H1 (cell line): Measurements from ENCODE around the gene ARID1B. TPM values are rescaled to one million over a fixed set of nuclear protein-coding genes. Genes with fewer than 3 reads are reported as not detected.

Experiments used
- CTCF ChIA-PET: fragments of 300-600 bp; sonication (Branson Sonifier 250); formaldehyde crosslinking; loops from one replicate; lab custom pipeline; 2021; ENCODE audit not compliant: partially characterized antibody; lab: Charles Lee
- POLR2A ChIA-PET: fragments of 300-600 bp; sonication (Branson Sonifier 250); formaldehyde crosslinking; loops from one replicate; lab custom pipeline; 2021; ENCODE audit warnings: inconsistent platforms; ENCODE audit not compliant: partially characterized antibody; lab: Charles Lee
- DNase-seq, 2 experiments: peaks; one replicate each; pipeline versions ENCODE4 v3.0.0 to v3.0.0-alpha.2; 2010 to 2022; ENCODE audit warnings: low spot score in 2 of 2, low read depth in 1 of 2, mixed read lengths in 1 of 2
- FAIRE-seq: peaks from 2 replicates; lab custom pipeline; 2011; peaks lifted over from hg19 to GRCh38; lab: Jason Lieb, UNC
- H2AFZ ChIP-seq: 2 replicates; pipeline ENCODE4 v1.8.1; 2012; ENCODE audit warnings: low read length, inconsistent platforms
- H2AK5ac ChIP-seq: 2 replicates; pipeline ENCODE4 v1.6.1; 2013; ENCODE audit warnings: low read depth, low read length
- H2BK120ac ChIP-seq: replicated peaks from 2 replicates; pipeline ENCODE3; 2013; ENCODE audit warnings: low read depth, low read length, inconsistent platforms
- H2BK12ac ChIP-seq: 2 replicates; pipeline ENCODE4 v1.6.1; 2013; ENCODE audit warnings: low read depth, low read length
- H2BK15ac ChIP-seq: 2 replicates; pipeline ENCODE4 v1.6.1; 2013; ENCODE audit warnings: low read length
- H2BK20ac ChIP-seq: 2 replicates; pipeline ENCODE4 v1.6.1; 2013; ENCODE audit warnings: low read length
- H2BK5ac ChIP-seq: 2 replicates; pipeline ENCODE4 v1.6.1; 2013; ENCODE audit warnings: low read depth, low read length
- H3K14ac ChIP-seq: 2 replicates; pipeline ENCODE4 v1.6.1; 2013; ENCODE audit warnings: inconsistent platforms; ENCODE audit not compliant: insufficient read length
- H3K18ac ChIP-seq: 2 replicates; pipeline ENCODE4 v1.6.1; 2013; ENCODE audit warnings: low read length; ENCODE audit errors: extremely low read depth
- H3K23ac ChIP-seq: 2 replicates; pipeline ENCODE4 v1.6.1; 2013; ENCODE audit warnings: inconsistent platforms; ENCODE audit not compliant: insufficient read length
- H3K23me2 ChIP-seq: 2 replicates; pipeline ENCODE4 v1.6.1; 2013; ENCODE audit warnings: low read depth, low read length
- H3K27ac ChIP-seq: 2 replicates; pipeline ENCODE4 v1.6.1; 2011; ENCODE audit warnings: low read depth, low read length, inconsistent platforms
- H3K27me3 ChIP-seq, 4 experiments: replicated peaks in 1 of 4; 1 replicate in 1 of 4; 2 replicates in 3 of 4; pipeline versions ENCODE4 v1.6.1 to v1.8.1; 2011 to 2013; ENCODE audit warnings: low read length in 3 of 4, mild to moderate bottlenecking in 3 of 4, inconsistent platforms in 2 of 4, mixed read lengths in 2 of 4, moderate library complexity in 1 of 4; ENCODE audit not compliant: control insufficient read depth in 3 of 4, insufficient read depth in 3 of 4; ENCODE audit errors: extremely low read depth in 1 of 4
- H3K36me3 ChIP-seq, 4 experiments: 2 replicates each; pipeline versions ENCODE4 v1.6.1 to v1.8.1; 2011 to 2013; ENCODE audit warnings: mild to moderate bottlenecking in 4 of 4, low read length in 3 of 4, moderate library complexity in 2 of 4, control low read depth in 1 of 4, inconsistent platforms in 1 of 4; ENCODE audit not compliant: insufficient read depth in 4 of 4, control insufficient read depth in 2 of 4
- H3K4ac ChIP-seq: replicated peaks from 2 replicates; pipeline ENCODE3; 2013; ENCODE audit warnings: low read length, low read depth, mixed read lengths, inconsistent platforms; ENCODE audit not compliant: insufficient read length
- H3K4me1 ChIP-seq, 4 experiments: replicated peaks in 1 of 4; 1 replicate in 1 of 4; 2 replicates in 3 of 4; pipeline versions ENCODE4 v1.6.1 to v1.8.1; 2011 to 2013; ENCODE audit warnings: low read length in 3 of 4, inconsistent platforms in 2 of 4, mixed read lengths in 1 of 4; ENCODE audit not compliant: insufficient read depth in 4 of 4, control insufficient read depth in 3 of 4
- H3K4me2 ChIP-seq, 2 experiments: 2 replicates each; pipeline versions ENCODE4 v1.6.1 to v1.8.1; 2011 to 2013; ENCODE audit warnings: low read depth in 2 of 2, low read length in 2 of 2, control low read depth in 1 of 2, inconsistent platforms in 1 of 2, mild to moderate bottlenecking in 1 of 2; ENCODE audit not compliant: insufficient read depth in 1 of 2
- H3K4me3 ChIP-seq, 4 experiments: fragments of 200-600, 300-600 bp in 1 of 4; sonication (generic), shearing (Covaris generic), sonication (Bioruptor Twin) in 1 of 4; 2 replicates each; pipeline versions ENCODE4 v1.5.1 to v1.8.1; 2011 to 2016; ENCODE audit warnings: low read length in 4 of 4, low read depth in 3 of 4, control low read depth in 2 of 4, inconsistent platforms in 2 of 4, mild to moderate bottlenecking in 2 of 4, mixed read lengths in 1 of 4, moderate library complexity in 1 of 4; ENCODE audit not compliant: insufficient read depth in 2 of 4; ENCODE audit errors: extremely low read depth in 1 of 4
- H3K56ac ChIP-seq: replicated peaks from 2 replicates; pipeline ENCODE3; 2013; ENCODE audit warnings: low read depth, mild to moderate bottlenecking, mixed read lengths, low read length, inconsistent platforms; ENCODE audit not compliant: insufficient read length
- H3K79me1 ChIP-seq: 2 replicates; pipeline ENCODE4 v1.6.1; 2013; ENCODE audit warnings: low read depth, low read length, control low read depth
- H3K79me2 ChIP-seq, 2 experiments: 2 replicates each; pipeline versions ENCODE4 v1.6.1 to v1.8.1; 2012 to 2013; ENCODE audit warnings: low read length in 2 of 2, mild to moderate bottlenecking in 2 of 2, inconsistent platforms in 1 of 2; ENCODE audit not compliant: insufficient read depth in 2 of 2, control insufficient read depth in 1 of 2
- H3K9ac ChIP-seq, 4 experiments: replicated peaks in 1 of 4; 1 replicate in 1 of 4; 2 replicates in 3 of 4; pipeline versions ENCODE4 v1.6.1 to v1.8.1; 2011 to 2013; ENCODE audit warnings: low read depth in 3 of 4, low read length in 3 of 4, control low read depth in 2 of 4, mild to moderate bottlenecking in 2 of 4, moderate library complexity in 2 of 4, inconsistent platforms in 1 of 4; ENCODE audit errors: extremely low read depth in 1 of 4
- H3K9me3 ChIP-seq, 2 experiments: 2 replicates each; pipeline versions ENCODE4 v1.6.1 to v1.8.1; 2012 to 2013; ENCODE audit warnings: mild to moderate bottlenecking in 2 of 2, moderate library complexity in 2 of 2, control low read depth in 1 of 2, inconsistent platforms in 1 of 2, low read depth in 1 of 2, low read length in 1 of 2, mixed read lengths in 1 of 2; ENCODE audit not compliant: insufficient read depth in 2 of 2
- H4K20me1 ChIP-seq, 2 experiments: replicated peaks in 1 of 2; 2 replicates each; pipeline versions ENCODE3 to v1.8.1; 2011 to 2013; ENCODE audit warnings: inconsistent platforms in 2 of 2, low read length in 2 of 2, mild to moderate bottlenecking in 1 of 2; ENCODE audit not compliant: insufficient read depth in 2 of 2, control insufficient read depth in 1 of 2
- H4K5ac ChIP-seq: 2 replicates; pipeline ENCODE4 v1.6.1; 2013; ENCODE audit warnings: low read length, low read depth, mixed read lengths, inconsistent platforms; ENCODE audit not compliant: insufficient read length
- H4K8ac ChIP-seq: 2 replicates; pipeline ENCODE4 v1.8.0; 2013; ENCODE audit warnings: mild to moderate bottlenecking, moderate library complexity, low read length, inconsistent platforms; ENCODE audit not compliant: insufficient read depth; ENCODE audit errors: extremely low read depth
- H4K91ac ChIP-seq: replicated peaks from 2 replicates; pipeline ENCODE3; 2013; ENCODE audit warnings: low read length, mixed read lengths, inconsistent platforms; ENCODE audit not compliant: insufficient read length
- CHD1 ChIP-seq: IDR thresholded peaks from 2 replicates; pipeline ENCODE4 v1.6.1; 2012; ENCODE audit warnings: low read depth, low read length, improper control_type of control experiment
- KDM4A ChIP-seq: IDR thresholded peaks from one replicate; pipeline ENCODE4 v1.7.1; 2012; ENCODE audit warnings: low read depth, mild to moderate bottlenecking, moderate library complexity, low read length, inconsistent platforms; ENCODE audit not compliant: severe bottlenecking
- MAX ChIP-seq: IDR thresholded peaks from 2 replicates; pipeline ENCODE4 v1.6.1; 2012; ENCODE audit warnings: inconsistent platforms
- SAP30 ChIP-seq: fragments of 300-600 bp; sonication (generic); IDR thresholded peaks from 2 replicates; pipeline ENCODE4 v1.7.1; 2012; ENCODE audit warnings: low read length, moderate library complexity, mild to moderate bottlenecking, inconsistent platforms; ENCODE audit not compliant: insufficient read depth, insufficient replicate concordance
- SUZ12 ChIP-seq: fragments of 200-600 bp; sonication (generic); IDR thresholded peaks from 2 replicates; pipeline ENCODE4 v1.6.1; 2012; ENCODE audit warnings: mild to moderate bottlenecking, inconsistent platforms, low read length, moderate library complexity, mixed read lengths
- WGBS, 2 experiments: shearing (Covaris generic) in 1 of 2; methylation state at CpG; one replicate each; pipeline versions ENCODE4 v1.1.6 to v1.1.7; 2013 to 2015; ENCODE audit warnings: low lambda C conversion rate in 2 of 2, mixed read lengths in 2 of 2, inconsistent platforms in 1 of 2, low coverage in 1 of 2, missing lambda C conversion rate in 1 of 2; ENCODE audit not compliant: insufficient replicate concordance in 2 of 2, insufficient coverage in 1 of 2, insufficient read length in 1 of 2; ENCODE audit errors: extremely low coverage in 1 of 2, missing lambda C conversion rate in 1 of 2; 5-methylcytosine and 5-hydroxymethylcytosine counted together
- polyA plus RNA-seq, 7 experiments: library from polyadenylated mRNA; depleted of rRNA in 3 of 7; stranded (reverse) in 5 of 7; unstranded in 2 of 7; fragments of >200 nt in 5 of 7; fragments of 200-250 nt in 2 of 7; gene quantifications; 1 replicate in 5 of 7; 2 replicates in 1 of 7; 4 replicates in 1 of 7; pipeline versions ENCODE4 v1.2.1 to v1.2.3, GENCODE V29; 2011 to 2013; ENCODE audit warnings: missing spikeins in 2 of 7, mixed read lengths in 2 of 7
- total RNA-seq: library from RNA; stranded (reverse); fragmentation: NEBNext Ultra II Directional; extraction: Animal tissue kit (Norgen Biotek cat#: 25700); gene quantifications from 2 replicates; pipeline ENCODE4 v1.2.1, GENCODE V29; 2021

The ARID1B gene
- total and polyA plus RNA-seq, 2 of the 8 experiments (the other 6 are each of a cell fraction or from before 2014, with no cell fraction given) = 24.3 to 70.3 TPM

DNA sequence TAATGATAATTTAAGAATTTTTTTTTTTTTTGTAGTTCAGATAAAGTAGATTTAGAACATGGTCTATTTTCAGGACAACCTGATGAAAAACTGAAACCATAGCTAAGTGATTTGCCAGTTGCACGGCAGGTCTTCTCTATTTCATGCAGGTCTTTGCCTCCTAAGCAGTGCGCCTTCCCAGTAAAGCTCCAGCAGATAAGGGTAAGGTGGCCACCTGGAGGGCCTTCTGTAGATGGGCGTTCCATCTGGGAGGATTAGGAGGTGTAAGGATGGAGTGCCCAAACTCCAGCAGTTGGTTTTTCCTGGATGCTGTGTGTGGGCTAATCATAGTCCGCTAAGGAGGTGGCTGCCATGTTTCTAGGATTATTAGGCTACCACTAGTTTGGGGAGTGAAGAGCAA, 107.1 kb downstream of the ARID1B start:
- WGBS, 2 experiments = 90% methylated on average over 4 of the region's 4 CpGs; no CpG with 5 or more reads in 1 of the 2 experiments
- H2BK15ac ChIP-seq = no peak overlapping the region
- peaks cover 0 to 98% of the 10 kb centered on the region in 2 experiments; a peak in 3 of 4 replicates for H3K79me2 ChIP-seq
- H2BK5ac ChIP-seq = no peak overlapping the region
- no peak overlapping the region for H3K23ac ChIP-seq
- CTCF ChIA-PET = interaction anchor here (0.6 to 2.9 kb wide), 9 partner anchors 9 to 202 kb away, joined by 3 to 11 read pairs (median 3); no protein-coding TSS in a partner anchor
- no peak for TF ChIP-seq MAX
- no peak for TF ChIP-seq KDM4A
- TF ChIP-seq CHD1 = no peak
- no peak for TF ChIP-seq SUZ12
- TF ChIP-seq SAP30 = no peak
- H3K14ac ChIP-seq = no peak overlapping the region
- DNase-seq = no peak
- no peak for FAIRE-seq
- H4K20me1 ChIP-seq = peaks cover 5 to 16% of the 10 kb centered on the region in 2 experiments
- POLR2A ChIA-PET = interaction anchor here (0.6 to 1.1 kb wide), 3 partner anchors 14 to 16 kb away, joined by 3 to 5 read pairs (median 3); no protein-coding TSS in a partner anchor
- H3K9ac ChIP-seq = no peak overlapping the region
- no peak overlapping the region for H4K5ac ChIP-seq
- no peak overlapping the region for H2AK5ac ChIP-seq
- H4K8ac ChIP-seq = no peak overlapping the region
- peaks cover 12% of the 10 kb centered on the region; the same call in 1 of the 2 replicates for H3K79me1 ChIP-seq
- H3K9me3 ChIP-seq = no peaks in the 10 kb centered on the region
- no peak overlapping the region for H2BK120ac ChIP-seq
- no peak overlapping the region for H3K18ac ChIP-seq
- H4K91ac ChIP-seq = no peak overlapping the region
- H2AFZ ChIP-seq = no peak overlapping the region
- H2BK20ac ChIP-seq = no peak overlapping the region
- H3K27me3 ChIP-seq = no peaks in the 10 kb centered on the region
- H2BK12ac ChIP-seq = no peak overlapping the region
- H3K27ac ChIP-seq = no peak overlapping the region
- H3K4me2 ChIP-seq = no peak overlapping the region
- no peak overlapping the region for H3K56ac ChIP-seq
- H3K36me3 ChIP-seq = no peaks in the 10 kb centered on the region
- H3K23me2 ChIP-seq = no peaks in the 10 kb centered on the region
- no peak overlapping the region for H3K4ac ChIP-seq
- peaks cover 2 to 31% (median 20%) of the 10 kb centered on the region in 4 experiments; a peak in 6 of 7 replicates for H3K4me1 ChIP-seq
- H3K4me3 ChIP-seq = no peak overlapping the region
